NT2/D1 (cell line): ENCODE measurements around the gene IQCK.

ENCODE experiments used
- SUZ12 ChIP-seq: IDR thresholded peaks from 2 replicates; pipeline ENCODE4 v1.6.1; 2011; ENCODE audit not compliant: insufficient read length, insufficient read depth; ENCODE audit errors: extremely low read depth
- YY1 ChIP-seq: IDR thresholded peaks from 2 replicates; pipeline ENCODE4 v1.6.1; 2011; ENCODE audit not compliant: insufficient read length, insufficient read depth
- ZNF274 ChIP-seq: IDR thresholded peaks from 2 replicates; pipeline ENCODE4 v1.6.1; 2011; ENCODE audit warnings: mild to moderate bottlenecking, low read depth, low read length

GRCh38 chr16:19901164-19901563, 183.1 kb downstream of the IQCK start:
- TF ChIP-seq ZNF274, result no peak
- TF ChIP-seq YY1, result no peak
- TF ChIP-seq SUZ12, result no peak
